A549 (cell line): ENCODE data around the gene ZNF521. TPM values are rescaled to one million over a fixed set of nuclear protein-coding genes. Genes with fewer than 3 reads are reported as not detected.

ENCODE experiments used
- ATAC-seq, 2 experiments: fragments of 200-7000 bp in 1 of 2; fragments of >200 bp in 1 of 2; cut with Nextera tagmentation in 1 of 2; cut with Tn5 transposase in 1 of 2; 3 replicates each; pipeline versions ENCODE4 v1.8.0 to v1.9.1; 2018 to 2020; ENCODE audit warnings: mild to moderate bottlenecking in 1 of 2, moderate library complexity in 1 of 2
- CTCF ChIA-PET: fragments of 300-600 bp; sonication (Branson Sonifier 250); formaldehyde crosslinking; extraction: SDS; loops from one replicate; lab custom pipeline; 2021; ENCODE audit warnings: antibody characterized with exemption, inconsistent platforms; lab: Yijun Ruan, JAX
- POLR2A ChIA-PET: fragments of 350-600 bp; formaldehyde crosslinking; extraction: SDS; loops from one replicate; lab custom pipeline; 2021; ENCODE audit warnings: antibody characterized with exemption, inconsistent platforms; lab: Yijun Ruan, JAX
- DNase-seq, 2 experiments: peaks; one replicate each; pipeline versions ENCODE4 v3.0.0 to v3.0.0-alpha.2; 2011 to 2016; ENCODE audit warnings: low read depth in 1 of 2, low spot score in 1 of 2
- FAIRE-seq: peaks from 2 replicates; lab custom pipeline; 2011; peaks lifted over from hg19 to GRCh38; lab: Jason Lieb, UNC
- H3K27ac ChIP-seq, 2 experiments: fragments of >200 bp; sonication (Bioruptor Twin); formaldehyde crosslinking; 3 replicates each; pipeline ENCODE4 v1.5.1; 2016 to 2017
- H3K4me1 ChIP-seq: fragments of >200 bp; sonication (Bioruptor Twin); formaldehyde crosslinking; 3 replicates; pipeline ENCODE4 v1.6.1; 2016
- H3K4me2 ChIP-seq: fragments of >200 bp; sonication (Bioruptor Twin); formaldehyde crosslinking; 3 replicates; pipeline ENCODE4 v1.6.1; 2016
- H3K4me3 ChIP-seq: fragments of >200 bp; sonication (Bioruptor Twin); formaldehyde crosslinking; 3 replicates; pipeline ENCODE4 v1.5.1; 2016
- H3K9me3 ChIP-seq: fragments of >200 bp; sonication (Bioruptor Twin); formaldehyde crosslinking; 3 replicates; pipeline ENCODE4 v1.6.1; 2016
- ATOH8 ChIP-seq: fragments of 250-450 bp; sonication (Bioruptor Pico); IDR thresholded peaks from 2 replicates; pipeline ENCODE4 v1.5.0; 2020; ENCODE audit warnings: low read depth, mild to moderate bottlenecking, moderate library complexity
- BHLHE40 ChIP-seq: IDR thresholded peaks from 2 replicates; pipeline ENCODE4 v1.6.1; 2012; ENCODE audit warnings: low read depth, low read length, inconsistent platforms
- CBX8 ChIP-seq: fragments of 200-600 bp; sonication (generic); IDR thresholded peaks from 2 replicates; pipeline ENCODE4 v1.6.1; 2016
- CEBPB ChIP-seq, 2 experiments: fragments of >200 bp in 1 of 2; sonication (Bioruptor Twin) in 1 of 2; formaldehyde crosslinking in 1 of 2; IDR thresholded peaks; 2 replicates each; pipeline ENCODE4 v1.6.1; 2012 to 2016
- CHD2 ChIP-seq: fragments of 150-350 bp; IDR thresholded peaks from 2 replicates; pipeline ENCODE4 v1.6.1; 2014; ENCODE audit warnings: low read length; ENCODE audit not compliant: partially characterized antibody
- CHD4 ChIP-seq: fragments of 200-600 bp; sonication (generic); IDR thresholded peaks from 2 replicates; pipeline ENCODE4 v1.6.1; 2016; ENCODE audit warnings: antibody characterized with exemption, mild to moderate bottlenecking, borderline replicate concordance
- E2F6 ChIP-seq: IDR thresholded peaks from 2 replicates; pipeline ENCODE4 v1.6.1; 2012; ENCODE audit warnings: low read depth, borderline replicate concordance
- EHF ChIP-seq: fragments of 250-450 bp; sonication (Bioruptor Pico); IDR thresholded peaks from 2 replicates; pipeline ENCODE4 v1.5.0; 2020; ENCODE audit warnings: mild to moderate bottlenecking
- EHMT2 ChIP-seq: fragments of 200-600 bp; sonication (generic); IDR thresholded peaks from 2 replicates; pipeline ENCODE4 v1.6.1; 2016; ENCODE audit warnings: antibody characterized with exemption, low read depth, mild to moderate bottlenecking, moderate library complexity
- EP300 ChIP-seq, 2 experiments: fragments of >200 bp; sonication (Bioruptor Twin); formaldehyde crosslinking; IDR thresholded peaks; 2 replicates in 1 of 2; 3 replicates in 1 of 2; pipeline ENCODE4 v1.6.1; 2016 to 2017
- ESRRA ChIP-seq: fragments of 150-350 bp; IDR thresholded peaks from 2 replicates; pipeline ENCODE4 v1.6.1; 2014; ENCODE audit warnings: mild to moderate bottlenecking, low read length, borderline replicate concordance
- FOSB ChIP-seq: fragments of 250-450 bp; sonication (Bioruptor Pico); IDR thresholded peaks from 2 replicates; pipeline ENCODE4 v1.5.0; 2020; ENCODE audit warnings: mild to moderate bottlenecking, moderate library complexity
- FOXS1 ChIP-seq: fragments of 250-450 bp; sonication (Bioruptor Pico); IDR thresholded peaks from 2 replicates; pipeline ENCODE4 v1.5.0; 2020; ENCODE audit warnings: mild to moderate bottlenecking, moderate library complexity
- GATA3 ChIP-seq: IDR thresholded peaks from 2 replicates; pipeline ENCODE4 v1.6.1; 2012; ENCODE audit warnings: borderline replicate concordance
- HDAC2 ChIP-seq: fragments of 200-600 bp; sonication (generic); IDR thresholded peaks from 2 replicates; pipeline ENCODE4 v1.6.1; 2016
- HES2 ChIP-seq: fragments of >200 bp; sonication (Bioruptor Twin); formaldehyde crosslinking; IDR thresholded peaks from 2 replicates; pipeline ENCODE4 v1.6.1; 2016
- HOXB13 ChIP-seq: fragments of 250-450 bp; sonication (Bioruptor Pico); IDR thresholded peaks from 2 replicates; pipeline ENCODE4 v1.5.0; 2020; ENCODE audit warnings: low read depth, mild to moderate bottlenecking, moderate library complexity
- JUNB ChIP-seq: fragments of >200 bp; sonication (Bioruptor Twin); formaldehyde crosslinking; IDR thresholded peaks from 2 replicates; pipeline ENCODE4 v1.6.1; 2016
- KDM1A ChIP-seq: fragments of 200-600 bp; sonication (generic); IDR thresholded peaks from 2 replicates; pipeline ENCODE4 v1.6.1; 2016; ENCODE audit warnings: low read depth, mild to moderate bottlenecking
- KDM5A ChIP-seq: fragments of 200-600 bp; sonication (generic); IDR thresholded peaks from 2 replicates; pipeline ENCODE4 v1.6.1; 2016; ENCODE audit warnings: antibody characterized with exemption, mild to moderate bottlenecking
- MYC ChIP-seq: IDR thresholded peaks from 2 replicates; pipeline ENCODE4 v1.6.1; 2012; ENCODE audit warnings: mild to moderate bottlenecking, inconsistent platforms, low read length, improper control_type of control experiment, borderline replicate concordance
- NFE2L2 ChIP-seq: fragments of 150-350 bp; conservative IDR thresholded peaks from 2 replicates; pipeline ENCODE4 v1.6.1; 2014; ENCODE audit warnings: low read length
- NPAS2 ChIP-seq: fragments of 250-450 bp; sonication (Bioruptor Pico); IDR thresholded peaks from 2 replicates; pipeline ENCODE4 v1.8.0; 2022; ENCODE audit warnings: mild to moderate bottlenecking, moderate library complexity, borderline replicate concordance
- PHF8 ChIP-seq: fragments of 200-600 bp; sonication (generic); IDR thresholded peaks from 2 replicates; pipeline ENCODE4 v1.6.1; 2016; ENCODE audit warnings: low read depth, mild to moderate bottlenecking, antibody characterized with exemption, moderate library complexity, borderline replicate concordance
- POLR2AphosphoS2 ChIP-seq: conservative IDR thresholded peaks from 2 replicates; pipeline ENCODE4 v1.6.1; 2012; ENCODE audit warnings: low read length, improper control_type of control experiment, inconsistent platforms
- RAD21 ChIP-seq, 2 experiments: fragments of >200 bp in 1 of 2; sonication (Bioruptor Twin) in 1 of 2; formaldehyde crosslinking in 1 of 2; IDR thresholded peaks in 1 of 2; conservative IDR thresholded peaks in 1 of 2; 2 replicates in 1 of 2; 3 replicates in 1 of 2; pipeline ENCODE4 v1.6.1; 2012 to 2018; ENCODE audit warnings: inconsistent platforms in 1 of 2
- RARB ChIP-seq: fragments of 250-450 bp; sonication (Bioruptor Pico); IDR thresholded peaks from 2 replicates; pipeline ENCODE4 v1.8.0; 2021; ENCODE audit warnings: mild to moderate bottlenecking, moderate library complexity
- RCOR1 ChIP-seq: fragments of 150-350 bp; IDR thresholded peaks from 2 replicates; pipeline ENCODE4 v1.6.1; 2014; ENCODE audit warnings: antibody characterized with exemption, low read length, low read depth
- RFX5 ChIP-seq: fragments of 450-650 bp; IDR thresholded peaks from 2 replicates; pipeline ENCODE4 v1.7.1; 2014; ENCODE audit warnings: antibody characterized with exemption, mild to moderate bottlenecking, moderate library complexity
- RNF2 ChIP-seq: fragments of 200-600 bp; sonication (generic); IDR thresholded peaks from 2 replicates; pipeline ENCODE4 v1.6.1; 2016; ENCODE audit warnings: low read depth, mild to moderate bottlenecking, antibody characterized with exemption, moderate library complexity, borderline replicate concordance
- SMC3 ChIP-seq: fragments of >200 bp; sonication (Bioruptor Twin); formaldehyde crosslinking; IDR thresholded peaks from 3 replicates; pipeline ENCODE4 v1.6.1; 2018; ENCODE audit warnings: inconsistent platforms
- SREBF2 ChIP-seq: fragments of 450-650 bp; IDR thresholded peaks from 2 replicates; pipeline ENCODE4 v1.6.1; 2014; ENCODE audit warnings: mild to moderate bottlenecking, moderate library complexity
- TFCP2L1 ChIP-seq: fragments of 250-450 bp; sonication (Bioruptor Pico); IDR thresholded peaks from 2 replicates; pipeline ENCODE4 v1.5.0; 2021; ENCODE audit warnings: mild to moderate bottlenecking
- TP53 ChIP-seq: fragments of 250-450 bp; sonication (Bioruptor Pico); IDR thresholded peaks from 2 replicates; pipeline ENCODE4 v1.5.0; 2021; ENCODE audit warnings: mild to moderate bottlenecking, moderate library complexity
- ZNF302 ChIP-seq: fragments of 250-450 bp; sonication (Bioruptor Pico); IDR thresholded peaks from 2 replicates; pipeline ENCODE4 v1.9.0; 2021; ENCODE audit warnings: inconsistent platforms, mild to moderate bottlenecking, moderate library complexity
- ZSCAN20 ChIP-seq: fragments of 250-450 bp; sonication (Bioruptor Pico); IDR thresholded peaks from 2 replicates; pipeline ENCODE4 v1.8.0; 2022; ENCODE audit warnings: mild to moderate bottlenecking, moderate library complexity
- WGBS: methylation state at CpG from one replicate; pipeline ENCODE4 v1.1.6; 2017; ENCODE audit errors: missing lambda C conversion rate; 5-methylcytosine and 5-hydroxymethylcytosine counted together
- polyA plus RNA-seq, 4 experiments: library from polyadenylated mRNA; depleted of rRNA in 3 of 4; stranded (reverse); fragments of >200 nt; fragmentation: RNase III in 1 of 4; extraction: RNeasy Plus Mini Kit Qiagen cat#74134 plus additional on column Dnase treatment in 1 of 4; gene quantifications; 2 replicates in 3 of 4; 3 replicates in 1 of 4; pipeline ENCODE4 v1.2.3, GENCODE V29; 2011 to 2017
- TF ChIP-seq, protein P1 (sequence below): fragments of 450-650 bp; IDR thresholded peaks from 2 replicates; pipeline ENCODE4 v1.6.1; 2014; ENCODE audit warnings: antibody characterized with exemption
- TF ChIP-seq, protein P2 (sequence below): fragments of 250-450 bp; sonication (Bioruptor Pico); IDR thresholded peaks from 2 replicates; pipeline ENCODE4 v1.5.0; 2021; ENCODE audit warnings: mild to moderate bottlenecking, moderate library complexity, borderline replicate concordance

Gene ZNF521
- polyA plus RNA-seq, 2 of the 4 experiments (the other 2 are of a cell fraction), result not detected

GRCh38 chr18:25230658-25231326 lies 121.2 kb downstream of the ZNF521 start:
- H3K4me2 ChIP-seq, result no peak overlapping the region

GRCh38 chr18:25229920-25230319 lies 122.0 kb downstream of the ZNF521 start:
- ATAC-seq (no peak), FAIRE-seq (no peak)
- H3K9me3 ChIP-seq, result no peaks in the 10 kb centered on the region
- H3K4me2 ChIP-seq, result no peak overlapping the region
- WGBS, result 37% methylated on average over 2 of the region's 2 CpGs
- CTCF ChIA-PET, result no interaction called here
- no peak overlapping the region for H3K4me3 ChIP-seq
- no peaks in the 10 kb centered on the region for H3K4me1 ChIP-seq
- no peak for TF ChIP-seq FOXS1 (CRISPR knock-in tag)
- no peak for TF ChIP-seq ATOH8 (CRISPR knock-in tag)
- TF ChIP-seq ZNF302 (CRISPR knock-in tag), result no peak
- TF ChIP-seq FOSB, result no peak
- no peak for TF ChIP-seq HDAC2
- no peak for TF ChIP-seq EP300 (IDR thresholded peaks at IDR 0.05)
- no peak for TF ChIP-seq CHD2
- no peak for TF ChIP-seq TP53 (CRISPR knock-in tag)
- TF ChIP-seq JUNB, result no peak
- no peak for TF ChIP-seq MYC
- TF ChIP-seq RAD21 (conservative IDR thresholded peaks at IDR 0.05 in 1 of 2, IDR thresholded peaks at IDR 0.05 in 1 of 2), result no peak
- TF ChIP-seq SREBF2, result no peak
- no peak for TF ChIP-seq RFX5
- no peak for TF ChIP-seq HES2
- no peak for TF ChIP-seq RCOR1
- TF ChIP-seq NFE2L2, result no peak
- no peak for TF ChIP-seq EHF (CRISPR knock-in tag)
- TF ChIP-seq TFCP2L1 (CRISPR knock-in tag), result no peak
- TF ChIP-seq ESRRA, result no peak
- TF ChIP-seq SMC3, result no peak
- TF ChIP-seq, all 56 proteins: peak for 0
- POLR2A ChIA-PET, result no interaction called here
- no peak for DNase-seq
- no peak overlapping the region for H3K27ac ChIP-seq

More at GRCh38 chr18:25230658-25231326, 121.2 kb downstream of the ZNF521 start:
- no peak overlapping the region for H3K27ac ChIP-seq
- DNase-seq (peak in 1 of 2 experiments; percentile 0), FAIRE-seq (no peak)
- no peaks in the 10 kb centered on the region for H3K4me1 ChIP-seq
- POLR2A ChIA-PET, result no interaction called here
- H3K9me3 ChIP-seq, result no peaks in the 10 kb centered on the region
- H3K4me3 ChIP-seq, result no peak overlapping the region
- TF ChIP-seq BHLHE40, result no peak
- TF ChIP-seq GATA3, result no peak
- no peak for TF ChIP-seq RARB (CRISPR knock-in tag)
- TF ChIP-seq ZSCAN20 (CRISPR knock-in tag), result no peak
- no peak for TF ChIP-seq CHD4
- TF ChIP-seq NPAS2, result no peak
- no peak for TF ChIP-seq POLR2AphosphoS2
- no peak for TF ChIP-seq FOXS1 (CRISPR knock-in tag)
- no peak for TF ChIP-seq RNF2
- TF ChIP-seq CEBPB (IDR thresholded peaks at IDR 0.05), result no peak
- TF ChIP-seq, protein P1, sequence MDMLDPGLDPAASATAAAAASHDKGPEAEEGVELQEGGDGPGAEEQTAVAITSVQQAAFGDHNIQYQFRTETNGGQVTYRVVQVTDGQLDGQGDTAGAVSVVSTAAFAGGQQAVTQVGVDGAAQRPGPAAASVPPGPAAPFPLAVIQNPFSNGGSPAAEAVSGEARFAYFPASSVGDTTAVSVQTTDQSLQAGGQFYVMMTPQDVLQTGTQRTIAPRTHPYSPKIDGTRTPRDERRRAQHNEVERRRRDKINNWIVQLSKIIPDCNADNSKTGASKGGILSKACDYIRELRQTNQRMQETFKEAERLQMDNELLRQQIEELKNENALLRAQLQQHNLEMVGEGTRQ, result no peak
- no peak for TF ChIP-seq HOXB13 (CRISPR knock-in tag)
- TF ChIP-seq CBX8, result no peak
- TF ChIP-seq, protein P2, sequence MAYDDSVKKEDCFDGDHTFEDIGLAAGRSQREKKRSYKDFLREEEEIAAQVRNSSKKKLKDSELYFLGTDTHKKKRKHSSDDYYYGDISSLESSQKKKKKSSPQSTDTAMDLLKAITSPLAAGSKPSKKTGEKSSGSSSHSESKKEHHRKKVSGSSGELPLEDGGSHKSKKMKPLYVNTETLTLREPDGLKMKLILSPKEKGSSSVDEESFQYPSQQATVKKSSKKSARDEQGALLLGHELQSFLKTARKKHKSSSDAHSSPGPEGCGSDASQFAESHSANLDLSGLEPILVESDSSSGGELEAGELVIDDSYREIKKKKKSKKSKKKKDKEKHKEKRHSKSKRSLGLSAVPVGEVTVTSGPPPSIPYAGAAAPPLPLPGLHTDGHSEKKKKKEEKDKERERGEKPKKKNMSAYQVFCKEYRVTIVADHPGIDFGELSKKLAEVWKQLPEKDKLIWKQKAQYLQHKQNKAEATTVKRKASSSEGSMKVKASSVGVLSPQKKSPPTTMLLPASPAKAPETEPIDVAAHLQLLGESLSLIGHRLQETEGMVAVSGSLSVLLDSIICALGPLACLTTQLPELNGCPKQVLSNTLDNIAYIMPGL (CRISPR knock-in tag), result no peak
- no peak for TF ChIP-seq HDAC2
- TF ChIP-seq KDM5A, result no peak
- TF ChIP-seq EHMT2, result no peak
- no peak for TF ChIP-seq E2F6
- TF ChIP-seq PHF8, result no peak
- no peak for TF ChIP-seq KDM1A
- TF ChIP-seq, all 56 proteins: peak for 0
- no peak; a peak in 1 of 6 replicates for ATAC-seq
- WGBS, result 9% methylated on average over 9 of the region's 10 CpGs
- CTCF ChIA-PET, result no interaction called here
